Activated CD4-positive, alpha-beta T cell treated with anti-CD3 and anti-CD28 coated beads for 1 hour (primary cell): ENCODE data around the gene DEGS2.
A peak's percentile ranks its signal among the peaks of the same experiment; 100 is the strongest.

ENCODE experiments used
- DNase-seq: peaks from one replicate; pipeline ENCODE4 v3.0.0-alpha.2; 2020

The DEGS2 gene

DNA sequence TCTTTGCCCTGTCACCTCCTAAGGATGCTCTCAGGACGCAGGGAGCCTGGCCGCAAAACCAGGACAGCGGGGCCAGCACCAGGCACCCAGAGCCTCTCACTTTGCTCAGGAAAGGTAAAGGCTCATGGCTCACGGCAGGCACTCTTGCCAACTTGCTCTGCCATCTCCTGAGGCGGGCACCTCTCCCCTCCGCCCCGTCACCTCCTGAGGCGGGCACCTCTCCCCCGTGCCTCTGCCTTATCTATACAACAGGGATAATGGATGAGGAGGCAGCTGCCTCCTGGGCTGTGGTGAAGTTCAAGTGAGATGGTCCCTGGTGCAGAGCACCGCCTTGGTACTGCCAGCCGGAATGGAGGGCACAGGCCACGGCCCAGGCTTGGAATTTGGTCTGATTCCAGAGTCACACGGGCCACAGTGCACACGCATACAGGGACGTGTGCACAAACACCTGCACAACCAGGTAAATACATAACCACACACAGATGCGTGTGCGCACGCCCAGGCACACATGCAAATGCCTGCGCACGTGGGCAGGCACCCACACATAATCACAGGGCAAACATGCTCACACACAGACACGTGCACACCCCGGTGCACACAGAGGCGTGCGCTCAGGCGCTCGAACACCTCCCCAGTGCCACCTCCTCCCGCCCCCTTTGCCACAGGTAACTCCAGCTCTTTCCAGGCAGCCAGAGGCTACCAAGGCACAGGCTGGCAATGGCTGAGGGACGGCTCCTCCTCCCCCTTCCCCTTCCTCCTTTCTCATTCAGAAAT, 11.6 kb downstream of the DEGS2 start:
- no peak for DNase-seq

DNA sequence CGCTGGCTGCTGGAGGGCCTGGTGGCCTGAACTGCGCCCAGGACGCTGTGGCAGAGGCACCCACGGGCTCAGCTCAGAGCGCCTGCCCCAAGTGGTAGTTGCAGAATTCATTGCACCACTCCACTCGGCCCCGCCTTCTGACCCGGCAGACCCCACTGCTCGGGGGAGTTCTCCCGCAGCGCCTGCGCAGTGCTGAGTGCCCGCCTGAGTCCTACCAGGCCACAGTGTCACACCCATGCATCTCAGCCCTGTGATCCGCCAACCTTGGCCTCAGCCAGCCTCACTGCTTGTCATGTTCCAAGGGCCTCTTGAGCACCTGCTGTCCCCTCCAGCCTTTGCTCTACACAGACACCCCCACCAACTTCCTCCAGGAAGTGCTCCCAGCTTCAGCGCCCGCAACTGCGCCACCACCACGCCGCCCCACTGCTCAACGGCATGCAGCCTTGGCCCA, 12.2 kb downstream of the DEGS2 start:
- DNase-seq: peak; percentile 42

DNA sequence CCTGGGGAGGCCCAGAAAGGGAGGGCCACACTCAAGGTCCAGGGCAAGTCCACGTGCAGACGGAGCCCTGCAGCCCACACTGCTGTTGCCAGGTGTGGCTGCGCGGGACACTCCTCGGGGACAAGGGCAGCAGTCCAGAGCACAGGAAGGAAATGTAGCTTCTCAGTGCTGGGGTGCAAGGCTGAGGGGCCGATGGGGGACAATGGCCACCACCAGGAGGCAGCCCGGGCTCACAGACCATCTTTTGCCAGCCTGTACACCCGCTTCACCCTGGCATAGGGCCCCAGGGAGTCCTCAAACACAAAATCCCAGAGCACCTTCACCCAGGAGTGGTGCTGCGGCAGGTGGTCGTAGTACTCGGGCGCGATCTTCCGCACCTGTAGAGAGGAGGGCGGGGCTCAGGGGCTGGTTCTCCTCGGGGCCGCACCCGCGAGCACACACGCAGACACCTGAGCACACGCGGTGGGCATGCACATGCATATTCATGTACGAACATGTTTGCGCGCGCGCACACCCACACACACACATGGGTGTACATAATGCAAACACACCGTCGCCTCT, 12.8 kb downstream of the DEGS2 start:
- no peak for DNase-seq

DNA sequence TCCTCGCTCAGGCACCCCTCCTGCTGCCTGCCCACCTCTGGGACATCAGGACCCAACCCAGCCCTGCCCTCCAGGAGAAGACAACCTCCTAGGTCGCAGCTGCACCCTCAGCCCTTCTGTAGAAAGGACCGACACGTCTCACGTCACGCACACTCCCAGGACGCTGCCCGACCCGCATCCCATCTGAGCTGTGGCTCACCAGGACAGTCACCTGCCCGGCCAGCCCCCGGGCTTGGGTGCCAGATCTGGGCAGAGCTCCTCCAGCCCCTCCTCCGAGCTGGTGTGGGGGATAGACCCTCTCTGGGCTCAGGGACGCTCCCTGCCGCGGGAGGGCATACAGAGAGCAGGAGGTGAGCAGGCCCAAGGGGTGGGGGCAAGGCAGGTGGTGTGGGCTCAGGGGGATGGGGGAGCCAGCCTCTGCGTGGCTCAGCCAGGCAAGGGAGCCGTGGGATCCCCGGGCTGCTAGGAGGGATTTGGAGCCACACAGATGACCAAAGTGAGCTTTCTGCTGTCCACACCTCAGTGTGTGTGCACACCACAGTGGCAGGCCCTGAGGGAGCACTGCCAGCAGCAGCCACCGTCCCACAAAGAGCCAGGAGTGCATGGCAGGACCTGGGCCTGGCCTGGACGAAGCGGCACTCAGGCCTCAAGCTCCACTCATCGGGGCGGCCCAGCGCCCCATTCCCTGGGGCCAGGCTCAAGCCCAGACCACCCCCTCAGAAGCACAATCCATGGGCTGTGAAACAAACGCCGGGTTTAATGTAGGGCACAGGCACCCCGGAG, 13.6 kb downstream of the DEGS2 start:
- DNase-seq: no peak

DNA sequence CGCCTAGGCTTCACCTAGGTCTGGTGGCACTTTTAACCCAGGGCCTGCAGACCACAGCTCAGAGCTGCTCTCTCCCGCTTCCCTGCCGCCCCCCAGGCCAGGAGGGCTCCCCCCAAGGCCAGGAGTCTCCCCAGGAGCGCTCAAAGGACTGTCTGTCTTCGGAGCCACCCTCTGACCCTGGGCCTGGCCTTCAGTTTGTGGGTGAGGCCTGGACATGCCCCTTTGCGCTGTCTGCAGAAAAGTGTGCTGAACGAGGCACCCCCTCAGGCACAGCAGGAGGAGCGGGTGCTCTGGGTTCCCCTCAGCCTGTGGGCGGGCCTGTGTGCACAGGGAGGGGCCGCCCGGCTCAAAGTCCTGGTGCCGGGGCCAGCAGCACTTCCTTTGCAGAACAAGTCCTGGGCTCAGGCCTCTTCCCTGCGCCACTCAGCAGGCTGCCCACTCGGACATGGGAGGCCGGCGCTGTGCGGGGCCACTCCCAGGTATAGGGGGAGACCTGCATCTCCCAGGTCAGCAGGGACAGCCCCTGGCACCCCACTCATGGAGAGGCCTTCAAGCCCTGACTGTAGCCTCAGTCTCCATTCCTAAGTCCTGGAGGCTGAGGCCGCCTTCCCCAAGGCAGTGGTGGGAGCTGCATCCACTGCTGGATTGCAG, 14.3 kb downstream of the DEGS2 start:
- DNase-seq: no peak

DNA sequence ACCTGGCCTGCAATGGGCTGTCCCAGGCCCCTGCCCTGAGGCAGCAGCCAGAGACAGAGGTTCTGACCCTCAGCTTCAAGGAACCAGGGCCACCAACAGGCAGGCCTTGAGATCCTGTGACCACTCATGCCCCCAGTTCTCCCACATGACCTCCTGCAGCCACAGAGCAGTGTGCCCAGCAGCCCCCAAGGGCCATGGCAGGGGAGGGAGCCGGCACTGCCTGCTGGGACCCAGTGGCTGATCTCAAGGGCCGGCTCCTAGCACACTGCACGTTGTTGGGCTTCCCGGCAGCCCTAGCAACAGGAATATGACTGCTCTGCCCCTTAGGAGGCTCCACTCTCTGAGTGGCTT, 14.8 kb downstream of the DEGS2 start:
- no peak for DNase-seq

DNA sequence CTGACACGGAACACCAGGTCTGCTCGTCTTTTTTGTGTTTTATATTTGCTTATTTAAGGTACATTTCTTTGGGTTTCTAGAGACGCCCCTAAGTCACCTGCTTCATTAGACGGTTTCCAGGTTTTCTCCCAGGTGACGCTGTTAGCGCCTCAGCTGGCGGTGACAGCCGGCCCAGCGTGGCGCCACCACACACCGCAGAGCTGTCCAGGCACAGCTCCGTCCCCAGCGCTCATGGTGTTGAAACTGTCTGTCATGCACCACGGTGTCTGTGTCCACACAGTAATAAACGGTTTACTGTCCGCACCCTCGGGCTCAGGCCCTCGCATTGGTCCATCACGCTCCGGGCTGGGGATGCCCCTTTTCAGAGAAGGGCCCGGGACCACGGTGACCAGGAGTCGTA, 15.5 kb downstream of the DEGS2 start:
- no peak for DNase-seq

DNA sequence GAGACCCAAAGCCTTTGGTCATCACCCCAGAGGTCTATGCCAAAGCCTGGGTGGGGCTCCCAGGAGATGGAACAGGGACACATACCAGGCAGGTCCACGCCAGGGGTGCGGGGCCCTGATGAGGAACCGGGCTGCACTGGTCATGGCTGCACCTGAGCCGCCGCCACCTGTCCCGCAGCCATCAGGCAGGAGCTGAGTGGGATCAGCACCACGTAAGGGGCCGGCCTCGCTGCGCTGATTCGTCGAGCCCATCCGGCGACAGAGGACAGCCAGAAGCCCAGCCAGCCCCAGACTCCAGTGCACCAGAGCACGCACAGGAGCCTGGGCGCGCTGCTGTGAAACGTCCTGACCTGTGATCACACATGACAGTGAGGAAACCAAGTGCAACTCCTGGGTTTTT, 15.9 kb downstream of the DEGS2 start:
- DNase-seq: no peak

DNA sequence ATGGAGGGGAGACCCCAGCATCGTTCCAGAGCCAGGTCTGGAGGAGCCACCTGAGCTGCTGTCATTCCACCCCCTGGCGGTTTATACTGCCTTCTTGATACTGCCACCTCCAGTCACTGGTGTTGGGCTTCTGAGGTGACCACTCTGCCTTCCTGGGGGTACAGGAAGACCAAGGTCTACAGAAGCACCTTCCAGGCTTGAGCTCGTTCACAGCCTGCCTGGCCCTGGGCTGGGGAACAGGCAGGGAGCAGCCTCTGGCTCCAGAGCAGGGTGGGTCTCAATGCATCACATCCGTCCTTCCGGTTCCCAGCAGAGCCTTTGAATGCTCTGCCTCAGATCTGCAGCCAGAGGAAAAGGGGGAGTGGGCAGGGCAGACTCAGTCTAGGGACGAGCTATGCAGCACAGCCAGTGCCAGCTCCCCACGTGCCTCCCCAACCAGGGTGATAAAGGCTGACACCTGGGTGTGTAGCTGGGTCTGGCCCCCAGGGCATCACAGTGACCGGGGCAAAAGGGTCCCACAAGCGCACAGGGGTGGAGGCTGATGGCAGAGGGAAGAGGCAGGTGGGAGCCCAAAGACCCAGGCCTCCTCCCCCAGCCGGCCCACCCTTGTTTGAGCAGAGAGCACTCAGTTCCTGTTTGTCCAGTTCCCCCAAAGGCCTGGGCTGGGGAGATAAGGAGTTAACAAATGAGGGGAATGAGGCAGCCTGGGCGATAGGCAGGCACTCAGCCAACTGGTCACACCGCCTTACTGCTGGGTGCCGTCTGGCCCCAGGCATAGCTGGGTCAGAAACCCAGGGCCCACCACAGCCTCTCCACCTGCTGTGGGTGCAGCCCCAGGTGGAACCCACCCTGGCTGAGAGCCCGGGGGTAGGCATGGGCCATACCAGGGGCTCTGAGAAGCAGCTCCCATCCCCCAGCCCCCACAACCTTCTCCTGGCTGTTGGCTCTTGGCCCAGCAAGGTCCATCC, 17.1 kb downstream of the DEGS2 start:
- DNase-seq: no peak

DNA sequence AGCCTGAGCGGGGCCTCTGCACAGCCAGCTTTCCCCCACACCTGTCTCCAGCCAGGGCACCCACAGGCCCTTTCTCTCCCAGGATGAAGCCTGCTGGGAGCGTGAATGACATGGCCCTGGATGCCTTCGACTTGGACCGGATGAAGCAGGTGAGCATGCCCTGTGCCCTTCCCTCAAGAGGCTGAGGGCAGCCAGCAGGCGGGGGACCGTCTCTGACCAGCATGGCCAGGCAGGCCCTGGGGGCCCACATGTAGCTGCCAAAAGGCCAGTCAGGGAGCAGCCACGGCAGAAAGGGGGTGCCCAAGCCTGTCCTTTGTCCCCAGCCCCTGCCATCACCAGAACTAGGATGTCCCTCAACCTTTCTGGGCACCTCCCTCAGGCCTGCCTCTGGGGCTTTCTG, 18.3 kb downstream of the DEGS2 start:
- no peak for DNase-seq

DNA sequence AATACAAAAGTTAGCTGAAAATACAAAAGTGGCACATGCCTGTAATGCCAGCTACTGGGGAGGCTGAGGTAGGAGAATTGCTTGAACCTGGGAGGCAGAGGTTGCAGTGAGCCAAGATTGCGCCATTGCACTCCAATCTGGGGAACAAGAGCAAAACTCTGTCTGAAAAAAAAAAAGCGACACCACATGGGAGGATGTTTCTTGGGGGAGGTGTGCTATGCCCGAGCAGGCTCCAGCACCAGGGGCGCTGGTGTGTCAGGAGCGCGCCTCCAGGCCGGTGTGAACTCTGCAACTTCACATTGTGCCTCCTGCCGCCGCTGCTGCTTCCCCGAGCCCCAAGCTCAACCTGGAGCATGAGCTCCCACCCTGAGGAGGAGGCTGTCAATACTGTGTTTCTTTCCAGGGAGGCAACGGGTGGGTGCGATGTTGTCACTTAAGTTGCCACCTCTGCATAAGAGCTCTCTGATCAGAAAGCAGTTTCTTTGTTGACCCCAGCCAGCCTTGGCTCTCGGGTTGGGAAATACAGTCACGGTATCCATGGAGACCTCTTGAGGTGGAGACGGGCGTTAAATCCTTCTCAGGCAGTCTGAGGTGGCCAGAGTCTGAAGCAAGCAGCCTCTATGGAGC, 18.9 kb downstream of the DEGS2 start:
- DNase-seq: no peak

DNA sequence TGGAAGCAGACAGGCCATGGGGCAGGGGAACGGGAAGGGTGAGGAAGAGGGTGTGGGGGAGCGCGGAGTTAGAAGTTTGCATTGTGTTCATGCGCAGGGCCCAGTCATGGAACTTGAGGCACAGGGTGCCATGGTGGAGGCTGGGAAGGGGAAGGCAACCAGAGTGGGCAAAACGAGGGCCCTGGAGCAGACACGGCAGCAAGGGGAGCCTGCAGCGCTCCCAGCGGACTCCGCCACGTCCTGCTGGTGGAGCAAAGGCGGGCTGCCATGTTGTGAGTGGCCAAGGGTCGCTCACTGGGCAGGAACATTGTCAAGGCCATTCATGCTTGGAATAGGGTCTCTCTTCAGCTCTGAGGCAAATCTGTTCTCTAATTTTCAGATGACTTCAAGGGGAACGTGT, 20.5 kb downstream of the DEGS2 start:
- no peak for DNase-seq

DNA sequence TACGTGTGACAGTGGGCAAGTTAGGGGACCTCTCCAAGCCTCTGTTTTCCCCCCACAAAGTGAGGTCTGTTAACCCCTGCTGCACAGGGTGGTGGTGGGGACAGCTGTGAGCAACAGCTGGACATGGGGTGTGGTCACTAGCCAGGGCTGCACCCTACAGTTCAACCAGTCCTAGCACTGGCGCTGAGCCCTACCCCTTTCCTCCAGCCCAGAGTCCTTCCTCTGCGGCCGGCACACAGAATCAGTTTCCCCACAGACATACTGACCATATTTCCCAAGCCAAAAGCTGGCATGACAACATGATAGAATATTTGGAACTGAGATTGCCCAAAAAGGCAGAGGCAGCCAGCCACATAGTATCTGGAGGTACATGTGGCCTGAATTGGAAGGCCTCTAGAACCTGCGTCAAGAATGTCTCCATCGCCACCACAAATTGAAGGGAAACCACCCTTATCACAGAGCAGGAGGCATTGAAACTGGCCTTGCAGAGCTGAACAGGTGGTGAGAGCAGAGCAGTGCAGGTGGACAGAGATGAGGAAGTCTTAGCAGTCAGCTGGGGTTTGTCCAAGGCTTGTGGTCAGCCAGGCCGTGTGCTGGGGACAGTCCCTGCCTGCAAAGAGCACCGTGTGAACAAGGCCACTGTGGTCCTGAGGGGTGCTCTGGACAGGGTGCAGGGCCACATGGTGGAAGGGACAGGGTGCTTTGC, 21.2 kb downstream of the DEGS2 start:
- no peak for DNase-seq

DNA sequence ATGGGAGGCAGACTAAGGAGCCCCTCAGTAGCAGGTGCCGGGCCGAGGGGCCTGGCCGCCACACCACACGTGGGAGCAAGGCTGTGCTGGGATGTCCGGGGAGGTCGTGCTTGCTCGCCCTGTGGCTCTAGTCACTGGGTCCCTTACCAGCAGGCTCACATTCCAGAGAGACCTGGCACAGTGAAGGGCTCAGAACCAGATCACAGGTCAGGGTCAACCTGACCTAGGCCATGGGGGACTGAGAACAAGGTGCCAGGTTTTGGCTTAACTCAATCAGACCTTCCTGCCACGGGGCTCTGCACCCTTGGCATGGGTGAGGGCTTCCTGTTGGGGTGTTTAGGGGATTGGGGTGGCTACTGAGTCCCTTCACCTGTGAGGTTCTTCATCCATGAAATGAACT, 22.3 kb downstream of the DEGS2 start:
- no peak for DNase-seq

DNA sequence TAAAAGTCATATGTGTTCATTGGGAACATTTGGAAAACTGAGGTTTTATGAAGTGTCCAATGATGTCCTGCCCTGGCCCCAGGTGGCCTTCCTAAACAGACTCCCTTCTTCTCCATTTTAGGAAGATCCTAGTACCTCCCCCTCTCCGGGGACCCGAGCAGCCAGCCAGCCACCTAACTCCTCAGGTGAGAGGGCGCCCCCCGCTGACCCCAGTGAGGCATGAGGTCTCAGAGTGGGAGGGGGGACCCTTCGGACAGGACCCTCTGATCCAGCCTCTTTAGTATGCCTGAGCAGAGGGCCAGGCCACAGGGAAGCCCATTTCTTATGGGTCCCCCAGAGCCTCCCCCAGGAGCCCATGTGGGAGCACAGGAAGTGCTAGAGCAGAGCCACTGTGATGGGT, 23.7 kb downstream of the DEGS2 start:
- DNase-seq: no peak

DNA sequence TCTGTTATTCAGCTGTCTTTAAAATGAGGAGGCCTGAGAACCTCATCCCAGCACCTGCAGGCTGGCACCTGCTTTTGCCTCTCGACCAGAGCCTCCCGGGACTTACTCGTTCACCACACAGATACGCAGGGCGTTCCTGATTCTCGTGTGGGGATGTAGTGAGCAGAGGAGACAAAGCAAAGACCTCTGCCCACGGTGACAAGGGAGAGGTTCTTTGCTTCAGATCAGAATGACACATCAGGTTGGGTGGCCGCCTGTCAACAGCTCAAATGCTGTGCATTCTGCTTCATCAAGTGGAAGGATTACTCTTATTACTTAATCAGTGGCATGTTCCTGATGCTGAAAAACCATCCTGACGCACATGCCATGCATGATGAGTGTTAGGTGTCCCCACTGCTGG, 24.4 kb downstream of the DEGS2 start:
- DNase-seq: no peak

DNA sequence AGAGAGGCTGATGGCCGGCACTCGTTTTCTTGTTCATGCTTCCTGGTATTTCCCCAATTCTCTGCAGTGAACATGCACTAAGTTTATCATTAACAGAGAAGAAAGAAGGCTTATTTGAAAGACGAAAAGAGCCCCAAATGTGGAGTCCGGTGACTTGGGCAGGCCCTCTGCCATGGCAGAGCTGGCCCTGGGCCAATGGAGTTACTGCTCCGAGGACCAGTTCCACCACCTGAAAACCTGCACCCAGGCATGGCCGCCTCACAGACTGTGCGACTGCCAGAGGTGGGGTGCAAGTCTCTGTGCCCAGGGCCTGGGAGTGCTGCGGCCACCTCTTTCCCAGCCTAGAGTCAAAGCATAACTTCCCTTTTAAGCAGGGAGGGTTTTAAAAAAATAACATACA, 24.9 kb downstream of the DEGS2 start:
- no peak for DNase-seq

DNA sequence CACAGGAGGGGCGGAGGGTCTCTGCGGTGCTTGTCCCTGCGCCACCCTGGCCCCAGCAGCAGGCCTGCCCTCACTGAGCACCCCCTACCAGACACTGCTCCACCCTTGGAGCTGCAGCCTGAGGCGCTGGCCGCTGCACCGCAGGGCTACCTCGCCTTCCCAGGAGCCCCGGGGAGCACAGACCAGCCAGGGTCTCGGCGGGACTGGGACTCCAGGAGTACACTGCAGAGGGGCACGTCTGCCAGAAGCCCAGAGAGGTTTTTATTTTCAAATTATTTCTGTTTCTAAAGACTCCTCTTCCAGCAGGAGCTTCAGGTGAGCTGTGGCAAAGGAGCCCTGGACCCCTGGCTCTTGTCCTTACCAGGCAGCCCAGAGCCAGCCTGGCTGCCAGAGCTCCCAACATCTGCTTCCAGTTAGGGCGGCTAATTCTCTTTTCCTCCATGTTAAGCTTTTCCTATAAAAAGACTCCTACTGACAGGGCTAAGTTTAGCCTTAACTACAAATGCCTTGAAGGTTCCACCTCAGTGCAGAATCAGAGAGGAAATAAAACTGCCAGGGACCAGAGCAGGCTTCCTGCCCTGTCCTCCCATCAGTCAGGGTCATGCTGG, 26.4 kb downstream of the DEGS2 start:
- DNase-seq: no peak

DNA sequence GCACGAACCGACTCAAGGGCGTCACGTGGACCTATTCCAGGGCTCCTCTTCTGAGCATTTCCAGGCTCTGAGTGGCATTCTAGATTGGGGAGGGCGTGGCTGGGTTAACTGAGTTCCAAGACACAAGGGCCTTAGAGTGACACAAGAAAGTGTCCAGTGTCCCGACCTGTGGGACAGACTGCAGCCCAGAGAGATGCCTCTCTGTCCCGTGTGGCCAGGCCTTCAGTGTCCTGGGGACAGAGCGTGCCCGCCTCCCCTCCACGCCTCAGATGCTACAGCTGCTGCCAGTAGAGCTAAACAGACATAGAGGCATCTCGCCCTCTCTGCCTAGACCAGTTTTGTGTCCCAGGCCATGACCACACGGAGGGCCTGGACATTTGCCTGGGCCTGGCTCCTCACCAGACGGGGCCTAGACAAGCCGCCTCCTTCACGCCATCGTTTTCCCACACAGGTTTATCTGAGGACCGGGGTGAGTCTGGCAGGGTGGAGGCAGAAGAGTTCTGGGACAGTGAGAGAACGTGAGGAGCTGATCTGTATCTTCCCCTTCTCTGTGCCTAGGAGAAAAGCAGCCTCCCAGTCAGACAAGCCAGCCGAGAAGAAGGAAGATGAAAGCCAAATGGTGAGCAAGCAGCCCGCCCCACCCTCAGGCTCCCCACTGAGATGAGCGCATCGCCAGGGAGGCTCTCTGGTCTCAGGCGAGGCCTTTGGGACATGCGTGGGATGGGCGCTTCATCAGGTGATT, 27.1 kb downstream of the DEGS2 start:
- no peak for DNase-seq

DNA sequence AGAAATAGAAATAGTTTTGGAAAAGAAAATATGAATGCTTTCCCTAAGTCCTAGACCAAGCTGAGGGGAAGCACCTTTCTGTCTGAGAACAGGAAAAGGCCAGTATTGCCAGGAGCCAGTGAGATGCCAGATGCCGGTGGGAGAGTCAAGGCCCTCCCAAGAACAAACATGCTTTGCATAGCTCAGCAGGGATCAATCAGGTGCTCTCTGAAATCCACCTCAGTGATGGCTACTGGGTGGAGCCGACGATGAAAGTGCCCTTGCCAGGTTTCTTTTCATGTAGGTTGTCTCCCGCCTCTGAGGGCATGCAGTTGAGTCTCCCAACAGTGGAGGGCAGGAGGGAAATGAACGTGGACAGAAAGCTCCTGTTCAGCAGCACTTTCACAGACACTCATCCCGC, 28.3 kb downstream of the DEGS2 start:
- no peak for DNase-seq
